ENCODE data around the gene VCL.

DNA sequence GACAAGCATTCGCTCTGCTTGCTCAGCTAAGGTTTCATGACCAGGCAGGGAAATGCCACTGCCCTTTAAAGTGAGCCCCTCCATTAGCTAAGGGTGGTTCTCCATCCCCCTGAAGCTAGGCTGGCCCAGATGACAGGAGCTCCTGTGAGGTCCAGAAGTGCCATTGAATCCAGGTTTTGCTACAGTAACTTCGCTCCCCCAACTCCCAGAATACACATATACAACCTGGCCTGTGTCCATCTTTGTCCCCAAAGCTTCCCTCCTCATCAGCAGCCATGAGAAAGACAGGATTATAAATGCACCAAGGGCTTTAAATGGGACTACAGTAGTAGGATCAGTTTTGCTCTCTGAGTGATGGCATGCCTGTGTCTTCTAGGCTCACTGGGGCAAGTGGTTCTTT is 35.5 kb upstream of the VCL start:
- TF ChIP-seq, protein P1, sequence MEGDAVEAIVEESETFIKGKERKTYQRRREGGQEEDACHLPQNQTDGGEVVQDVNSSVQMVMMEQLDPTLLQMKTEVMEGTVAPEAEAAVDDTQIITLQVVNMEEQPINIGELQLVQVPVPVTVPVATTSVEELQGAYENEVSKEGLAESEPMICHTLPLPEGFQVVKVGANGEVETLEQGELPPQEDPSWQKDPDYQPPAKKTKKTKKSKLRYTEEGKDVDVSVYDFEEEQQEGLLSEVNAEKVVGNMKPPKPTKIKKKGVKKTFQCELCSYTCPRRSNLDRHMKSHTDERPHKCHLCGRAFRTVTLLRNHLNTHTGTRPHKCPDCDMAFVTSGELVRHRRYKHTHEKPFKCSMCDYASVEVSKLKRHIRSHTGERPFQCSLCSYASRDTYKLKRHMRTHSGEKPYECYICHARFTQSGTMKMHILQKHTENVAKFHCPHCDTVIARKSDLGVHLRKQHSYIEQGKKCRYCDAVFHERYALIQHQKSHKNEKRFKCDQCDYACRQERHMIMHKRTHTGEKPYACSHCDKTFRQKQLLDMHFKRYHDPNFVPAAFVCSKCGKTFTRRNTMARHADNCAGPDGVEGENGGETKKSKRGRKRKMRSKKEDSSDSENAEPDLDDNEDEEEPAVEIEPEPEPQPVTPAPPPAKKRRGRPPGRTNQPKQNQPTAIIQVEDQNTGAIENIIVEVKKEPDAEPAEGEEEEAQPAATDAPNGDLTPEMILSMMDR (IDR thresholded peaks at IDR 0.05; ENCODE audit: insufficient read depth, low read length) = no peak
- TF ChIP-seq GABPA (IDR thresholded peaks at IDR 0.05; ENCODE audit: low read depth) = no peak
- TF ChIP-seq POLR2AphosphoS5 (IDR thresholded peaks at IDR 0.05; ENCODE audit: low read depth) = no peak
- TF ChIP-seq, protein P2, sequence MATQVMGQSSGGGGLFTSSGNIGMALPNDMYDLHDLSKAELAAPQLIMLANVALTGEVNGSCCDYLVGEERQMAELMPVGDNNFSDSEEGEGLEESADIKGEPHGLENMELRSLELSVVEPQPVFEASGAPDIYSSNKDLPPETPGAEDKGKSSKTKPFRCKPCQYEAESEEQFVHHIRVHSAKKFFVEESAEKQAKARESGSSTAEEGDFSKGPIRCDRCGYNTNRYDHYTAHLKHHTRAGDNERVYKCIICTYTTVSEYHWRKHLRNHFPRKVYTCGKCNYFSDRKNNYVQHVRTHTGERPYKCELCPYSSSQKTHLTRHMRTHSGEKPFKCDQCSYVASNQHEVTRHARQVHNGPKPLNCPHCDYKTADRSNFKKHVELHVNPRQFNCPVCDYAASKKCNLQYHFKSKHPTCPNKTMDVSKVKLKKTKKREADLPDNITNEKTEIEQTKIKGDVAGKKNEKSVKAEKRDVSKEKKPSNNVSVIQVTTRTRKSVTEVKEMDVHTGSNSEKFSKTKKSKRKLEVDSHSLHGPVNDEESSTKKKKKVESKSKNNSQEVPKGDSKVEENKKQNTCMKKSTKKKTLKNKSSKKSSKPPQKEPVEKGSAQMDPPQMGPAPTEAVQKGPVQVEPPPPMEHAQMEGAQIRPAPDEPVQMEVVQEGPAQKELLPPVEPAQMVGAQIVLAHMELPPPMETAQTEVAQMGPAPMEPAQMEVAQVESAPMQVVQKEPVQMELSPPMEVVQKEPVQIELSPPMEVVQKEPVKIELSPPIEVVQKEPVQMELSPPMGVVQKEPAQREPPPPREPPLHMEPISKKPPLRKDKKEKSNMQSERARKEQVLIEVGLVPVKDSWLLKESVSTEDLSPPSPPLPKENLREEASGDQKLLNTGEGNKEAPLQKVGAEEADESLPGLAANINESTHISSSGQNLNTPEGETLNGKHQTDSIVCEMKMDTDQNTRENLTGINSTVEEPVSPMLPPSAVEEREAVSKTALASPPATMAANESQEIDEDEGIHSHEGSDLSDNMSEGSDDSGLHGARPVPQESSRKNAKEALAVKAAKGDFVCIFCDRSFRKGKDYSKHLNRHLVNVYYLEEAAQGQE (IDR thresholded peaks at IDR 0.05; ENCODE audit: insufficient replicate concordance, low read depth) = no peak

Data from HL-60 (cell line).